ENCODE results near the gene HGFAC.
"Not testable (repeated sequence)": the region's sequence is repeated elsewhere in the genome, so short reads cannot be mapped to it uniquely, and the experiment has no call there.

HGFAC gene

GRCh38 chr4:3444351-3445110 is 2.8 kb downstream of the HGFAC start:
- DNase-seq, result no peak

- DNase-seq, result no peak
Measured at GRCh38 chr4:3445111-3445820, 3.5 kb downstream of the HGFAC start.

DNA sequence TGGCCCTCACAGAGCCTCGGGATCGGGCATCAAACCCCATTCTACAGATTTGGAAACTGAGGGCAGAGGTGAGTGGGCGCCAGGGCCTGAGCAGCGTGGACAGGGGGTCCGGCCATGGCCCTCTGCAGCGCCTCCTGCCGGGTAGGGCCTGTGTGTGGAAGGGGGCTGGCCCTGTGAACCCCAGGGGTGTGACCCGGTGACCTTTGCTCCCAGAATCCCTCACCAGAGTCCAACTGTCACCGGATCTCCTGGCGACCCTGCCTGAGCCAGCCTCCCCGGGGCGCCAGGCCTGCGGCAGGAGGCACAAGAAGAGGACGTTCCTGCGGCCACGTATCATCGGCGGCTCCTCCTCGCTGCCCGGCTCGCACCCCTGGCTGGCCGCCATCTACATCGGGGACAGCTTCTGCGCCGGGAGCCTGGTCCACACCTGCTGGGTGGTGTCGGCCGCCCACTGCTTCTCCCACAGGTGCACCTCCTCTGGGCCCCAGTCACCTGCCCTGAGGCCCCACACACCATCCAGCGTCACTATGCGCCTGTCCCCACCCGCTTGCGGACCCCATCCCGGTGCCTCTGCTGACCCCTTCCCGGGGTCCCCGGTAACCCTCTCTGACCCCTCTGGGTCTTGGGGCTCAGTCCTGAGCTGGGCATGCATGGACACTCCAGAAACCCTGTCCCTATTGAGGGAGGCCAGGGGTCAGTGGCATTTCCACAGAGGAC is 4.2 kb downstream of the HGFAC start:
- DNase-seq, result no peak

- DNase-seq, result no peak
Measured at GRCh38 chr4:3446631-3447320, 5.0 kb downstream of the HGFAC start.

DNA sequence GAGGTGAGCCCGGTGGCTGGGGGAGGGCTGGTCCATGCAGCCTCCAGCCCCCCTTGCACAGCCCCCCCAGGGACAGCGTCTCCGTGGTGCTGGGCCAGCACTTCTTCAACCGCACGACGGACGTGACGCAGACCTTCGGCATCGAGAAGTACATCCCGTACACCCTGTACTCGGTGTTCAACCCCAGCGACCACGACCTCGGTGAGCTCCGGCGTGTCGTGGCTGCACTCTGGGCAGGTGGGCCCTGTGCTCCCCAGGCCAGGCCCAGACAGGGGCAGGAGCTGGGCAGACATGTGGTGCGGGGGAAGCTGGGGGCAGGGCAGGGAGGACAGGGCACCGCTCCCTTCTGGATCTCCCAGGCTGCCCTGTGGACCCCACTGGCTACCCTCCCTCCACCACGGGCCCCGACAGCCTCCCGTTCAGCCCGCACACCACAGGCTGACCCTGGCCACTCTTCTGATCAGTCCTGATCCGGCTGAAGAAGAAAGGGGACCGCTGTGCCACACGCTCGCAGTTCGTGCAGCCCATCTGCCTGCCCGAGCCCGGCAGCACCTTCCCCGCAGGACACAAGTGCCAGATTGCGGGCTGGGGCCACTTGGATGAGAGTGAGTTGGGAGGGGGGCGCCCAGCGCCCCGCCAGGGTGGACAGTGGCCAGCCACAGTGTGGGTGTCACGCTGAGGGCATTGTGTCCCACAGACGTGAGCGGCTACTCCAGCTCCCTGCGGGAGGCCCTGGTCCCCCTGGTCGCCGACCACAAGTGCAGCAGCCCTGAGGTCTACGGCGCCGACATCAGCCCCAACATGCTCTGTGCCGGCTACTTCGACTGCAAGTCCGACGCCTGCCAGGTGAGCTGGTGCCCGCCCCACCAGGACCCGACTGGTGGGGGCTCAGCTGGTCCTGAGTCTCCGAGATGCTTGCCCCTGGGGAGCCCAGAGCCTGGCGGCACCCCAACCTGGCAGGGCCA is 5.9 kb downstream of the HGFAC start:
- no peak for DNase-seq

DNA sequence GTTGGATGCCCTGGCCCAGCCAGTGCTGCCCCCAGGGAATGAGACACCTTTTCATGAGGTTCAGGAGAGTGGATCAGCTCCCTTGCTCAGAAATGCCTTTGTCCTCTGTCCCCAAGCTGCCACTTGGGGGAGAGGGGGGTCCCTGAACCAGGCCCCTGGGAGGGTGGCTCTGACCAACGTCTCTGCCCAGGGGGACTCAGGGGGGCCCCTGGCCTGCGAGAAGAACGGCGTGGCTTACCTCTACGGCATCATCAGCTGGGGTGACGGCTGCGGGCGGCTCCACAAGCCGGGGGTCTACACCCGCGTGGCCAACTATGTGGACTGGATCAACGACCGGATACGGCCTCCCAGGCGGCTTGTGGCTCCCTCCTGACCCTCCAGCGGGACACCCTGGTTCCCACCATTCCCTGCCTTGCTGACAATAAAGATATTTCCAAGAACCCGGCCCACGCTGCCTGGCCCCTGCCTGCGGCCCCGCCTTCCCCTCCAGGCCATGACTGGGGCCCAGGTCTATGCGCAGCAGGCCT is 7.3 kb downstream of the HGFAC start:
- DNase-seq, result no peak

DNA sequence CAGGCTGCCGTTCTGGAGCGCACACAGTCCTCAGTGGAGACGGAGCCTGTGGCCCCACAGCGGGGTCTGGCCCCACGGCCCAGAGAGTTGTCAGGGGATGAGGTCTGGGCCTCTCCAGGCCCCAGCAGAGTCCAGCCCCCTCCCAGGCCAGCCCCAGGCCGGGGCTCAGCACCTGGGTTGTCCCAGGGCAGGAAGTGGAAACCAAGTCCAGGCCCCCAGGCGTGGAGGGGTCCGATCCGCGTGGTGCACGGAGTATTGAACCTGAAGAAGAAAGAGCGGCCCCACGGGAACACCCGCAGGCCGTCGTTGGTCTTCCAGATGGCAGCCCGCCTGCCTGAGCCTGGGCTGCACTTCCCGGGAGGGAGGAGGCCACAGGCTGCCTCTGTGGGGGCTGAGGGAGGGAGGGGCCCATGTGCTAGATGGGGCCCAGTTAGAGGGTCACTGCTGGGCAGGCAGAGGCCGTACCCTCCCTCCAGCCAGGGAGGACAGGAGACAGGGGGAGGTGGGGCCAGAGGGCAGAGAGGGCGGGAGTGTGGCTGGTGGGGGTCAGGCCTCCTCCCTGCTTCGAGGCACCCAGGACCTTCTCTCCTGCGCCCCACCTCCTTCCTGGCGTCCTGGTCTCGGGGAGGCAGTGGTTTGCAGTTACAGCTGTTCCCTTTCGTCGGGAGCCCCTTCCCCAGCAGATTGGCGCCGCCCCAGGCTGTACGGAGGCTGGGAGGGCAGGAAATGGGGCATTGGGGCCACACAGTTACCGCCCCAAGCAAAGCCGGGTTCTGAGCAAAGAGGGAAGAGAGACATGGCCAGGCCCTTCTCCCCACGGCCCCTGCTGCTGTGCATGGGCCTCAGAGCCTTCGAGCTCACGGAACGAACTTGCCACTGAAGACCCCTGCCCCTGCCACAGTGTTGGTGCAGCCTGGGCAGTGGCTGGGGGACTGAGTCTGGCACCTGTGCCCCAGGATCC is 8.1 kb downstream of the HGFAC start:
- DNase-seq, result no peak

GRCh38 chr4:3450643-3451042 is 8.9 kb downstream of the HGFAC start:
- DNase-seq, result no peak

DNA sequence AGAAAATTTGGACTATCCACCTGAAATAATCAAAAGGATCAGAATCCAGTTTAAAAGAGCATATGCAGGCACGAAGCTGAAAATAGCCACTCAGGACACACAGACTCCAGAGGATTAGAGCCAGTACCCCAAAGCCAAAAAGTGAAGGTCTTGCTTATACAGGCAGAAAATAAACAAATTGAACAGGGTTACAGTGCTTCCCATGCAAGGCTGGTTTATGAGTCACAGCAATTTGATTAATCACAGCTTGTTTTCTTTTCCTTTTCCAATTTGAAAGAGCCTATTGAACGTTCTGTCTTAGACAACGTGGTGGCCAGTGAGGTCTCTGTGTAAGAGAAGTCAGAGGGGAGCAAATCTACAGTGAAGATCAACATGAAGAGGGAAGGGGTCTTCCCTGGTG is 10.2 kb downstream of the HGFAC start:
- no peak for DNase-seq

- DNase-seq, result no peak
Measured at GRCh38 chr4:3452376-3452775, 10.6 kb downstream of the HGFAC start.

- not testable (repeated sequence) for DNase-seq
Measured at GRCh38 chr4:3455596-3455995, 13.8 kb downstream of the HGFAC start.

- no peak for DNase-seq
Measured at GRCh38 chr4:3458371-3458770, 16.6 kb downstream of the HGFAC start.

GRCh38 chr4:3459156-3459555 is 17.4 kb downstream of the HGFAC start:
- DNase-seq, result not testable (repeated sequence)

- no peak for DNase-seq
Measured at GRCh38 chr4:3460926-3461325, 19.2 kb downstream of the HGFAC start.

GRCh38 chr4:3461515-3462291 is 19.9 kb downstream of the HGFAC start:
- DNase-seq, result peak; percentile 1

- no peak for DNase-seq
Measured at GRCh38 chr4:3462321-3462789, 20.6 kb downstream of the HGFAC start.

DNA sequence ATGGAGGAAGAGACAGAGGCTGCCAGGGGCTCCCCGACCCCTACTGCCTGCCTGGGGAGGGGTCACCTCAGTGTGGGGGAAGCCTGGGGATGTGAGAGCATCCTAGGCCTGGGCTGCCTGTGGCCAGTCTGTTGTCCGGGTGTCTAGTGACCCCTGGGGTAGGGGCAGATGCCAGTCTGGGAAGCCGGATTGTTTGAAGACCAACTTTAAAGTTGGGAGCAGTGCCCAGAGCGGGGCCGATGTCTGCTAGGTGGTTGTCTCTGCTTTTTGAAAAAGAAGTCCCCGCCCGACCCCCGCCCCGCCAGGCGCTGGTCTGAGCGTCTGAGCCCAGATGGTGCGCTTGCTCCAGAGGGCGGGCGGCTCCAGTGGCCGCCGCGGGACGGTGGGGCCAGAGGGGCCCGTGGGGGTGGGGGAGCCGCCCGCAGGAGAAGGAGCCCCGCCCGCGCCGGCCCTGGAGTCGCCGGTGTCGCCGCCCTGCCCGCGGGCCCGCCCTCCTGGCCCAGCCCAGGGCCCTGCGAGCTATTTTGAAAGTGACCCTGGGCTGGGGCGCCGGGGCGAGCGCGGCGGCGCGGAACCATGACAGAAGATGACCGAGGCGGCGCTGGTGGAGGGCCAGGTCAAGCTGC is 21.1 kb downstream of the HGFAC start, which contains the start of gene DOK7:
Gene DOK7, plus strand, starts transcription at position 517 of the 626 bp plus-strand sequence. Its CDS starts 70 bp downstream, at position 587.
- no peak for DNase-seq

DNA sequence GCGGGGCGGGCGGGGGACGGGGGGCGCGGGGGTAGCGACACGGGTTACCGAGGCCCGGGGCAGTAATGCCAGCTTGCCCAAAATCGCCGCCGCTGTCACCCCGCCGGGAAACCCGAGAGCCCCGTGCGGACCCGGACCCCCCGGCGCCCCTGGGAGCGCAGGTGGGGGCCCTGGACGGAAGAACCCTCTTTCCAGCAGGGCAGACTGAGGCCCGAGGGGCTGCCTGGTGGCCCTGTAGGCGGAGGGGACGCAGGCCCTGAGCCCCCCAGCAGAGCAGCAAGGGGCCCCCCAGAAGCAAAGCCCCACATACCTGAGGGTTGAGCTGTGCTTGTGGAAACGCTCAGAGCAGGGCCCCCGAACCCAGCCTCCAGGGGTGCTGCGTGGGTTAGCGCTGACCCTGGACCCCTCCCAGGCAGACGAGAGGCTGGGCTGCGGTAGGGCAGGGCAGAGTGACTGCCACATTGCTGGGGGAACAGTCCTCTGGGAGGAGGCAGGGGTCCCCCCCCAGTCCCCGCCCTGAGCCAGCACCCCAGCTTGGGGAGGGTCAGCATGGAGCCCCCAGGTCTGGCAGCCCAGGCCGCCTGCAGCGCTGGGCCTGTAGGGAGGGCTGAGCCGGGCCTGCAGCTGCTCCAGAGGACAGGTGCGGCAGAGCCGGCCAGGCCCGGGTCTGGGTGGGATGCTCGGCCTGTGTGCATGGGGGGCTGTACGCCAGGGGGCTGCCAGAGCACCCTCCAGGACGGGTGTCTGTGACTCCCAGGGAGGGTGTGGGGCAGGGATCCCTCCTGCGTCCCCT is 22.0 kb downstream of the HGFAC start:
- no peak for DNase-seq
